GM18951 (cell line): ENCODE measurements around the gene NCOA3.
"Not testable (repeated sequence)": the region's sequence is repeated elsewhere in the genome, so short reads cannot be mapped to it uniquely, and the experiment has no call there.

Experiments
- POLR2A ChIP-seq: IDR thresholded peaks from 4 replicates; pipeline ENCODE4 v1.6.1; 2011; ENCODE audit warnings: mild to moderate bottlenecking; ENCODE audit not compliant: insufficient read length, insufficient read depth; ENCODE audit errors: extremely low read depth
- in situ Hi-C: fragments of 300-500 bp; cut with MboI; formaldehyde crosslinking; loops from one replicate; pipeline ENCODE4 v1.12.0; 2022; ENCODE audit warnings: low sequenced_read_pairs, mixed read lengths, inconsistent platforms; ENCODE audit not compliant: unreplicated experiment

Gene NCOA3

GRCh38 chr20:47500554-47500953 lies 1.1 kb upstream of the NCOA3 start:
- in situ Hi-C loops, result no loop called here

GRCh38 chr20:47501116-47501481 lies 588 bp upstream of the NCOA3 start:
- in situ Hi-C loops, result no loop called here
- no peak for TF ChIP-seq POLR2A

More at GRCh38 chr20:47500554-47500953, 1.1 kb upstream of the NCOA3 start:
- no peak for TF ChIP-seq POLR2A

DNA sequence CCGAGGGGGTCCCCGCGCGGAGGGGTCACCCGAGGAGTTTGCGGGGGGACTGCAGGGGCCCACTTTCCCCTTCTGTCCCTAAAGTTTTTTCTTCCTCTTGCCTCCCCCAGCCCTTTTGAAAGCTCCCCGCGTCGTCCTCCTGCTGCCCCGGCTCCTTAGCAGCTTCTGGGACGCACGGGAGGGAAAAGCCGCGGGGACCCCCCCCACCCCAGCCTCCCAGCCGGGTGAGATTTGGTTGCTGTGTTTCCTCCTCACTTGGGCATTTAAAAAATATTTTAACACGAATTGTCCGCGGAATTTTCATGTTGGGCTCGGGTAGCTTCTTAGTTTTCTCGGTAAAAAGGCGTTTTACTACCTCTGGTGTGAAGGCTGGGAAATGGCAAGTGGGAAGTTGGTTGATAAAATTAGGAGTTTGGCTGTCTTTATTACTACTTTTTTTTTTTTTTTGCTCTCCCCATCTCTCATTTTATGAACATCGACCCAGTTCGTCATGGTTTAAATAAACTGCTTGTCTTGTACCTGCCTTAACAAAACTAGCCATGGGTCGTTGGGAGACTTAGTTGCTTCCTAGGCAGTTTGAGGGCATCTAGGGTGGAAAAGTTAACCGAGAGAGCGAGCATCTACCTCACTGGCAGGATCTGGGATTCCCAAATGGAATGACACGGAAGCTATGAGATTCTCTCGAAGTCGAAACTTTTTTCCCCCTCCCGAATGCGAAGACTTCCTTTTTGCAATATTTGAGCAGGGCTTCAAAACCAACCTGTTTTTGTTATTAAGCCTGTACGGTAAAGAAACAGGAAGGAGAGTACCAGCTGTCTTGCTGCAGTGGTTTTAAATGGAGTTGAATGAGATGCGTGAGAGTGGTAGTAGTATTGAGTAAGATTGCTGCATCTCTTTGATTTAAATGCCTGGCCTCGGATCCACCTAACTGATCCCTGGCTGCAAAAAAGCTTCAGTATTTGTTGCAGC lies 868 bp downstream of the NCOA3 start:
- in situ Hi-C loops, result no loop called here
- TF ChIP-seq POLR2A, result no peak

- no peak for TF ChIP-seq POLR2A
- in situ Hi-C loops, result no loop called here
Measured at GRCh38 chr20:47503685-47504084, 2.0 kb downstream of the NCOA3 start.

GRCh38 chr20:47506335-47506734 lies 4.6 kb downstream of the NCOA3 start:
- in situ Hi-C loops, result no loop called here
- TF ChIP-seq POLR2A, result no peak

GRCh38 chr20:47506850-47507249 lies 5.2 kb downstream of the NCOA3 start:
- in situ Hi-C loops, result no loop called here
- TF ChIP-seq POLR2A, result no peak

- in situ Hi-C loops, result not testable (repeated sequence)
Measured at GRCh38 chr20:47507275-47507981, 5.7 kb downstream of the NCOA3 start.

DNA sequence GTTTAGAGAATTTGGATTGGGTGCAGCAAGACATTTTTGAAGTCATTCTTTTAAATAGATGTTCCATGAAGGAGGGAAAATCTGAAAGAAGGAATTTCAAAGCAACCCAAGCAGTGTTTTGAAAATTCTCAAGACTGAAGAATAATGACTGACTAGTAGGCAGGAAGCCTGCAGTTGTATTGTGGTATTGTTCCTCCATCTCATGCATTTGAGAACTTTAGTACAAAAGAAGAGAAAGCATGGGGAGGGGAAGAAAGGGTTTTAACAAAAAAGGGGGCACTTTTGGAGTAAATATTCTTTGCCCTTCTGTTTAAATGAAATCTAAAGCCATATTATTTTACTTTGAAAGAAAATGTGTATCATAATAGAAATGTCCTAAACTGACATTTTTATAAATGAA lies 6.6 kb downstream of the NCOA3 start:
- in situ Hi-C loops, result no loop called here
- TF ChIP-seq POLR2A, result no peak

DNA sequence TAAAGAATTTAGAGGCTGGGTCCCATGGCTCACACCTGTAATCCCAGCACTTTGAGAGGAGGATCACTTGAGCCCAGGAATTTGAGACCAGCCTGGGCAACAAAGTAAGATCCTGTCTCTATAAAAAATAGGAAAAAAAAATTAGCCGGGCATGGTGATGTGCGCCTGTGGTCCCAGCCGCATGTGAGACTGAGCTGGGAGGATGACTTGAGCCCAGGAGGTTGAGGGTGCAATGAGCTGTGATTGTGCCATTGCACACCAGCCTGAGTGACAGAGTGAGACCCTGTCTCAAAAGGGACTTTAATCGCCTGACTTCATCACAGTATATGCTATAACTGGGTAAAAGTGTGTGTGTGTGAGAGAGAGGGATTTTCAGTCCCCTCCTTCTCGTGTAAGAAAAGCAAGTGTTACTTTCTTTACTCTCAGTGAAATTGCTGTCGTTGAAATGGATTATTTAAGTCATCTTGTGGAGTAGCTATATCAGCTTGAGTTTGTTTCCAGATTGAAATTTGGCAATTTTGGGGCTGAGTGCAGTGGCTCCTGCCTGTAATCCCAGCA lies 7.5 kb downstream of the NCOA3 start:
- TF ChIP-seq POLR2A, result no peak
- in situ Hi-C loops, result no loop called here

GRCh38 chr20:47509685-47510084 lies 8.0 kb downstream of the NCOA3 start:
- in situ Hi-C loops, result no loop called here
- no peak for TF ChIP-seq POLR2A

DNA sequence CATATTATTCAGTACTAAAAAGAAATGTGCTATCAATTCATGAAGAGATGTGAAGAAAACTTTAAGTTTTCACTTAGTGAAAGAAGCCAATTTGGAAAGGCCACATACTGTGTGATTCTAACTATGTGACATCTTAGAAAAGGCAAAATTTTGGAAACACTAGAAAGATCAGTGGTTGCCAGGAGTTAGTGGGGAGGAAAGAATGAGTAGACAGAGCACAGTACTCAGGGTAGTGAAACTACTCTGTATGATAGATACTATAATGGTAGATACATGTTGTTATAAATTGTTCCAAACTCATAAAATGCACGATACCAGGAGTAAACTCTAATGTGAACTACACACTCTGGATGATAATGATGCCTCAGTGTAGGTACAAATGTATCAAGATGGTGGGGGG lies 14.2 kb downstream of the NCOA3 start:
- no peak for TF ChIP-seq POLR2A
- in situ Hi-C loops, result no loop called here

GRCh38 chr20:47521059-47521808 lies 19.5 kb downstream of the NCOA3 start:
- no peak for TF ChIP-seq POLR2A
- in situ Hi-C loops, result no loop called here
